ENCODE results near the gene ROR1.

- TF ChIP-seq ARNTL (CRISPR knock-in tag; IDR thresholded peaks at IDR 0.05; ENCODE audit: borderline replicate concordance, low read depth) (no peak), GLIS3 (CRISPR knock-in tag; IDR thresholded peaks at IDR 0.05) (no peak), ISL1 (CRISPR knock-in tag; IDR thresholded peaks at IDR 0.05) (no peak), ZNF70 (CRISPR knock-in tag; IDR thresholded peaks at IDR 0.05) (no peak), ZFP30 (CRISPR knock-in tag; IDR thresholded peaks at IDR 0.05) (no peak), CSRNP3 (CRISPR knock-in tag; IDR thresholded peaks at IDR 0.05) (no peak), RARB (CRISPR knock-in tag; IDR thresholded peaks at IDR 0.05) (no peak), ZC3H10 (CRISPR knock-in tag; IDR thresholded peaks at IDR 0.05) (no peak), CSDC2 (CRISPR knock-in tag; IDR thresholded peaks at IDR 0.05) (no peak), CREB5 (CRISPR knock-in tag; IDR thresholded peaks at IDR 0.05; ENCODE audit: low read depth) (no peak), BACH2 (CRISPR knock-in tag; IDR thresholded peaks at IDR 0.05; ENCODE audit: borderline replicate concordance) (no peak)
Observed at GRCh38 chr1:63960326-63960725, 186.5 kb downstream of the ROR1 start.

All from SK-N-SH treated with all-trans-retinoic acid at 6 μM for 48 hours (cell line).